ENCODE measurements around the gene XPC. TPM values are rescaled to one million over a fixed set of nuclear protein-coding genes. Genes with fewer than 3 reads are reported as not detected.

XPC gene
- total RNA-seq, 1 donor, result 34.7 TPM

- no peak for DNase-seq (ENCODE audit: low read depth in 2 of 3, low spot score in 2 of 3)
These were observed 3.9 kb downstream of the XPC start for GRCh38 chr3:14174483-14174882.

DNA sequence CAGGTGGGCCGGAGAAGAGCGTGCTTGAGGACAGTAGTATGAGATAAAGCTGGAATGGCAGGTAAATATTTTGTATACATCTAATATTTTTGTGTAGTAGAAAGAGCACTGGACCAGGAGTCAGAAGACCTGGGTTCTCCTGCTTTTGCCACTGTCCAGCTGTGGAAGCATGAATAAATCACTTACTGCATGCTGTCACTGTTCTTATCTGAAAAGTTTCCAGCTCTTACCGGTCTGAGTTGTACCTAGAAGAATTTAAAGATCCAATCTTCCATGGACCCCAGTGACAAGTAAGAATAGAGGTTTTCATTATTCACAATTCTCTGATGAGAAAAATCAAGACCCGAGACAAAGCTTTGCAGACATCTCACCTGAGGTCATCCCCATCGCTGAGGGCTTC lies 5.9 kb downstream of the XPC start:
- no peak for DNase-seq (ENCODE audit: low read depth in 2 of 3, low spot score in 2 of 3)

DNA sequence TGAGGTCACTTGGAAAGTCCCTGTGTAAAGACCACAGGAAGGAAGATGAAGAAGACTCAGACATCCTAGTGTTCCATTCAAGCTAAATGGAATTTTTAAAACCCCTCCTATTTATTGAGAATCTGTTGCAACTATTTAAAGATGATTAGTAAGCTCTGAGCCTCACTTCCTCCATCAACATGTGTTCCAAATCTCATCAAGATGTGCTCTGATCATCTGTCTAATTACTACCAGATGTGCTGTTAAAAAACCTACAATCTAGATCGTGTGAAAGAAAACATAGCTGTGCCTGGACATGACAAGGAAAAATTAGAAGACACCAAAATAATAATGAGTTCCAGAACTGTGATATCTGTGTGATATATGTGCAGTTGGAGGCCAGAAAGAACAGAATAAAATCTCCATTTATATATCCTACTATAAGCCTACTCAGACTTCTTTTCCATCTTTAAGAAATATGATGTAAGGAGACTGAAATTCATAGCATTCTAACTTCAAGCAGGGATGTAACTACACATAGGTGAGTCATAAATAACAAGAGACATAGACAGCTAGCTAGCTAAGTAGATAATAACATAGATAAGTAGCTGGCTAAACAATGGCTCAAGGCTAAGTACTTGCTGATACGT lies 7.8 kb downstream of the XPC start:
- DNase-seq (ENCODE audit: low read depth in 2 of 3, low spot score in 2 of 3), result no peak

GRCh38 chr3:14169871-14170270 lies 8.5 kb downstream of the XPC start:
- no peak for DNase-seq (ENCODE audit: low read depth in 2 of 3, low spot score in 2 of 3)

GRCh38 chr3:14169435-14169834 lies 9.0 kb downstream of the XPC start:
- DNase-seq (ENCODE audit: low read depth in 2 of 3, low spot score in 2 of 3), result no peak

- DNase-seq (ENCODE audit: low read depth in 2 of 3, low spot score in 2 of 3), result no peak
These were observed 11.4 kb downstream of the XPC start for GRCh38 chr3:14166877-14167603.

- no peak for DNase-seq (ENCODE audit: low read depth in 2 of 3, low spot score in 2 of 3)
These were observed 16.2 kb downstream of the XPC start for GRCh38 chr3:14162178-14162577.

DNA sequence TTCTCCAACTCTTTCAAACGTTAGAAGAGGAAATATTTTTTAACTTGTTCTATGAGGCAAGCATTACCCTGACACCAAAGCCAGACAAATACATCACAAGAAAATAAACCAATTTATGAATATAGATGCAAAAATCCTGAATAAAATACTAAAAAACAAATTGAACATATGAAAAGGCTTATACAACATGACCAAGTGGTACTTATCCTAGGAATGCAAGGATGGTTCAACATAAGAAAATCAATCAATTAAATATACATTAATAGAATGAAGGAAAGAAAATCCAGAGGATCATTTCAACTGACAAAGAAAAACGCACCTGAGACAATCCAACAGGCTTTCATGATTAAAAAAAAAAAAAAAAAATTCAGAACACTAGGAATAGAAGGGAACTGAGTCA lies 17.1 kb downstream of the XPC start:
- no peak for DNase-seq (ENCODE audit: low read depth in 2 of 3, low spot score in 2 of 3)

- DNase-seq (ENCODE audit: low read depth in 2 of 3, low spot score in 2 of 3), result no peak
These were observed 19.0 kb downstream of the XPC start for GRCh38 chr3:14159426-14159825.

DNA sequence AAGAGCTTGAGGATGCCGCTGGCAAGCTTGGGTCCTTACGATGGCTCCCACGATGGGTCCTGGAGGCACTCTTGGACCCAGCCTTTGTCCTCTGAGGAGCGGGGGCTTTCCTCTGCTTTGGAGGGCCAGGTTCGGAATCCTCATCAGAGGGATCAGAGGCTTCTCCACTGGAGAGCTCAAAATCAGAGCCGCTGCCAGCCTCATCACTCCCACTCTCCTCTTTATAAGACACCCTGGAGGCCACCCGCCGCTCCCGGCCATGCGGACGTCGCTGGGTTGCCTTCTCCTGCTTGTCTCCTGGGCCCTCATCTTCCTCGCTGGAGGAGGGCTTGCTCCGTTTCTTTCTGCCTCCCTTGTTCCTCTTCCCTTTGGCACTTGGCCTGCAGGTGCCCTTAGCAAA lies 20.0 kb downstream of the XPC start:
- DNase-seq (ENCODE audit: low read depth in 2 of 3, low spot score in 2 of 3), result no peak

GRCh38 chr3:14157951-14158350 lies 20.4 kb downstream of the XPC start:
- no peak for DNase-seq (ENCODE audit: low read depth in 2 of 3, low spot score in 2 of 3)

GRCh38 chr3:14156843-14157561 lies 21.4 kb downstream of the XPC start:
- no peak for DNase-seq (ENCODE audit: low read depth in 2 of 3, low spot score in 2 of 3)

DNA sequence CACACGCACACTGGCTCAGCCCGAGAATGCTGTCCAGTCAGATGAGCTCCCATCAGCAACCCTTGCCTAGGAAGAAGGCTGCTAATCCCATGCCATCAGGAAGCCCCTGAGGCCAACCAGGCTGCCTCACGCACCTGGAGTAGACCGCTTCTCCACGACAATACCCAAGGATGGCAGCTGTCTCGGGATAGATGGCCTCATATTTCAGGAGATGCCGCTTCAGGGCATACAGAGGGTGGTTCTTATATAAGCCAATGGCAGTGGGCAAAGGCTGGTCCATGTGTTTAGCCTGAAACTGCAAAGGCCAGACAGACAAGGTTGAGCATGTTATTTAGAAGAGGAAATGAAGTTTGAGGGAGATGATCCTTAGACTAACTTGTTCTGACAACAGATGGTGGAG lies 22.2 kb downstream of the XPC start:
- no peak for DNase-seq (ENCODE audit: low read depth in 2 of 3, low spot score in 2 of 3)

DNA sequence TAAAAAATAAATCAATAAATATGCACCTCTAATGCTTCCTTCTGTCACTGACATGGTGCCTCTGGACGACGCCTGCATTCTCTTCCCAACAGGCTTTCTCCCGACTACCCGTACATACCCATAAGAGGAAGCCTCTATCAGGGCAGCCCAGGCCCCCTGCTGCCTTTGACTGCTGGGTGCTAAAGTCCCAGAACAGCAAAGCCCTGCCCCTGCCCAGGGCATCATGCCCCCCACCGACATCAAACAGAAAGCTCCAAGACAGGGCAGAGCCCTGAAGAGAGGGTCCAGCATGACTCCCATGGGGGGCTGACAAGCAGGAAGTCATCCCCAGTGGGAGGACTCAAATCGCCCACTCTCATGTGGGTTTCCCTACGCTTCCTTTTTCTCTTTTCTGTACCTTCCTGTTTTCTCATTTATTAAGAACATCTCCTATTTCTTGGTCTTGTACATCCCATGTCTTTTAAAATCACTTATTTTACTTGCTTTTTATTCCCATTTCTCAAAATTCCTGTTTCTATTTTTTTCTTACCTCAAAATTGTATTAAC lies 23.4 kb downstream of the XPC start:
- DNase-seq (ENCODE audit: low read depth in 2 of 3, low spot score in 2 of 3), result no peak

DNA sequence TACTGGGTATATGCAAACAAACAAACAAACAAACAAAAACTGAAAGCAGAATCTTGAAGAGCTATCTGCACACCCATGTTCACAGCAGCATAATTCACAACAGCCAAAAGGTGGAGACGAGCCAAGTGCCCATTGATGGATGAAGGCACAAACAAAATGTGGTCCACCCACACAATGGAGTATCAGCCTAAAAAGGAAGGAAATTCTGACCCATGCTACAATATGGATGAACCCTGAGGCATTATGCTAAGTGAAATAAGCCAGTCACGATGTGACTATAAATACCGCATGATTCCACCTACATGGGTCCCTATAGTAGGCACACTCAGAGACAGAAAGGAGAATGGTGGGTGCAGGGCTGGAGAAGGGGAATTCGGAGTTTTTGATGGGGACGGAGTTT lies 24.1 kb downstream of the XPC start:
- no peak for DNase-seq (ENCODE audit: low read depth in 2 of 3, low spot score in 2 of 3)

DNA sequence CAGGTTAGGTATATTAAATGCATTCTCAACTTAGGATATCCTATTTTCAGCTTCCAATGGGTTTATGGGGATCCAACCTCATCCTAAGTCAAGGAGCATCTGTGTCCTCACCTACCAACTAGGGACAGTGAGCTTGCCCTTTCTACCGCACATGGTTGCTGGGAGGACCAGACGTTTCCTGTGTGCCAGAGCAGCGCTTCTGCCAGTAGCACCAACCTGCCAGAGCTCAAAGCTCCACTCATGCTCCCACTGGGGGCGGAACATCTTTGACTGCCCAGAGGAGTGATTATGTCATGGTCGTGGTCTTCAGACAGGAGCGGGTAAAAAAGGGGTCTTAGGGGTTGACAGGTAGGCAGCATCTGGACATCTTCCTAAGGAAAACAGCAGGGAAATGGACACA lies 24.7 kb downstream of the XPC start:
- DNase-seq (ENCODE audit: low read depth in 2 of 3, low spot score in 2 of 3), result no peak

DNA sequence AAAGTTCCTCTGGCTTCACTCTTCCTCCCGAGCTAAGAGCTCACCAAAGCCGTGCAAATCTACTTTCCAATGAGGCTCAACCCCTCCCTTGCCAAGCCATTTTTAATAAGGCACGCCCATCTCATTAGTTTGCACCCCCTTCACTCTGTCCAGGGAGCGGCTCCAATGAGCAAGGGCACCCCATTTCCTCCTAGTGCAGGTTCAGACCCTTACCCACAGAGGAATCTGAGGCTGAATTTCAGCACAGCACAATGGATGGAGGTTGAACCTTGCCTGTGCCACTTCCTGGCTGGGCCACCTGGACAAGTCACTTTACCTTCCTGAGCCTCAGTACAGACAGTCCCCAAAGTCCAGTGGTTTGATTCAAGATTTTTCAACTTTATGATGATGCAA lies 25.4 kb downstream of the XPC start:
- DNase-seq (ENCODE audit: low read depth in 2 of 3, low spot score in 2 of 3), result no peak

GRCh38 chr3:14152233-14152962 lies 26.0 kb downstream of the XPC start:
- DNase-seq (ENCODE audit: low read depth in 2 of 3, low spot score in 2 of 3), result peak in 1 of 3 donors; percentile 42

GRCh38 chr3:14151471-14152083 lies 26.8 kb downstream of the XPC start:
- DNase-seq (ENCODE audit: low read depth in 2 of 3, low spot score in 2 of 3), result no peak

DNA sequence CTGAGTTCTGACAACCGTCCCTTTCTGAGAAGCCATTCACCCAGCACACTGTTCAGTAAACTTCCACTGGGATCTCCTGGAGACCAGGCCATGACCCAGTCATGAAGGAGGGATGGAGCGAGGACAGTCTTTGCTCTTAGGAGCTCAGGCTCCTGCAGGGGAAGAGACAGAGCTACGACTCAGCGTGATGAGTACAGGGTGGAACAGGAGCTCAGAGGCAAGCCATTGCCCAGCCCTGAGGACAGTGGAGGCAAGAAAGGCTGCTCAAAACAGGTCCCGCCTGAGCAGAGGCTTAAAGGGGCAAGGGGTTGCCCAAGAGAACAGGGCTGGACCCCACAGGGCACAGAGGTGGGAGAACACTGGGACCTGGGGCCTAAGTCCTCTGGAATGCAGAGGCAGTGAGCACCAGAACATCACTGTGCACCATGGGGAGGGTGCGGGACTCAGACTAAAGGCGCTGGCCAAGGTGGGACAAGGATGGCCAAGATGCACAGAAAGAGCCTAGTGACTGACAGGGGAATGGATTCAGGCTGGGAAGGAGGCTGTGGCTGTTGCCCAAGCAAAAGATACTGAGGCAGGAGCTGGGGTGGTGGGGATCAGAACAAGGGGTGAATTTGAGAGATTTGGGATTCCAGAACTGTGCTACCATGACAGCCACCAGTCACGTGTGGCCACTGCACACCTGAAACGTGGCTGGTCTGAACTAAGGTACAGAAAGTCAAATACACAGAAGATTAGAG lies 27.7 kb downstream of the XPC start:
- no peak for DNase-seq (ENCODE audit: low read depth in 2 of 3, low spot score in 2 of 3)
